OCI-LY3 (cell line): ENCODE results near the gene ZNF467.

Source experiments
- EZH2phosphoT487 ChIP-seq: fragments of 200-600 bp; shearing (Covaris generic); IDR thresholded peaks from 2 replicates; pipeline ENCODE4 v1.6.1; 2018; ENCODE audit warnings: antibody characterized with exemption, mixed run types, low read depth
- TF ChIP-seq, protein P1 (sequence below): fragments of 200-600, 300-600 bp; sonication (generic); IDR thresholded peaks from 2 replicates; pipeline ENCODE4 v1.5.1; 2014; ENCODE audit warnings: antibody characterized with exemption, low read length, low read depth

DNA sequence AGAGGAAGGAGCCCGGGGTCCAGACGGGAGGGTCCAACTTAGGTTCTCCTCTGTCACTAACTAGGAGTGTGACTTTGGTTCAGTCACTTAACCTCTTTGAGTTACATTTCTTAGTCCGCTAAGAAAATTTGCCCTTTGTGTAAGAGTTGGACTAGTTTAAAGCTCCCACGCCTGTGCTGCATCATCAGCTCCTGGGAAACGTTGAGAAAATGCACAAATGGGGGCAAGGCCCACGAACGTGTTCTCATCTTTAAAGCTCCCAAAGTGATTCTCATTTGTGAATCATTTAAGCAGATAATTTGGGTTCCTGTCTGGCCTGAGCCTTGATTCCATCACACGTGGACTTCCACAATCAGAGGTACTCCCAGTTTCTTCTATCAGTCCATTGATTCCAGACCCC is 6.3 kb downstream of the ZNF467 start:
- TF ChIP-seq, protein P1, sequence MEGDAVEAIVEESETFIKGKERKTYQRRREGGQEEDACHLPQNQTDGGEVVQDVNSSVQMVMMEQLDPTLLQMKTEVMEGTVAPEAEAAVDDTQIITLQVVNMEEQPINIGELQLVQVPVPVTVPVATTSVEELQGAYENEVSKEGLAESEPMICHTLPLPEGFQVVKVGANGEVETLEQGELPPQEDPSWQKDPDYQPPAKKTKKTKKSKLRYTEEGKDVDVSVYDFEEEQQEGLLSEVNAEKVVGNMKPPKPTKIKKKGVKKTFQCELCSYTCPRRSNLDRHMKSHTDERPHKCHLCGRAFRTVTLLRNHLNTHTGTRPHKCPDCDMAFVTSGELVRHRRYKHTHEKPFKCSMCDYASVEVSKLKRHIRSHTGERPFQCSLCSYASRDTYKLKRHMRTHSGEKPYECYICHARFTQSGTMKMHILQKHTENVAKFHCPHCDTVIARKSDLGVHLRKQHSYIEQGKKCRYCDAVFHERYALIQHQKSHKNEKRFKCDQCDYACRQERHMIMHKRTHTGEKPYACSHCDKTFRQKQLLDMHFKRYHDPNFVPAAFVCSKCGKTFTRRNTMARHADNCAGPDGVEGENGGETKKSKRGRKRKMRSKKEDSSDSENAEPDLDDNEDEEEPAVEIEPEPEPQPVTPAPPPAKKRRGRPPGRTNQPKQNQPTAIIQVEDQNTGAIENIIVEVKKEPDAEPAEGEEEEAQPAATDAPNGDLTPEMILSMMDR, result no peak
- TF ChIP-seq EZH2phosphoT487, result no peak
